ENCODE data around the gene EEF1AKMT1.

Gene EEF1AKMT1

GRCh38 chr13:20773194-20774080 is at the start of gene EEF1AKMT1:
Gene EEF1AKMT1 (minus strand): TSS chr13:20773961. CDS start chr13:20757598, 16,363 bp downstream.
- no peaks in the 10 kb centered on the region for H3K36me3 ChIP-seq (ENCODE audit: control insufficient read depth, insufficient read depth, low read length)
- H3K4me3 ChIP-seq (ENCODE audit: low read length), result peak within 1 kb of the TSS; percentile 74
- peaks cover 12% of the 10 kb centered on the region for H3K4me1 ChIP-seq (ENCODE audit: control insufficient read depth, insufficient read depth, low read length)
- H3K27me3 ChIP-seq (ENCODE audit: control insufficient read depth, insufficient read depth, low read length), result no peaks in the 10 kb centered on the region
- H3K9me3 ChIP-seq (ENCODE audit: control insufficient read depth, low read length), result no peaks in the 10 kb centered on the region
- H3K9ac ChIP-seq (ENCODE audit: low read length), result peak within 1 kb of the TSS; percentile 96

GRCh38 chr13:20823071-20823470 is 49.3 kb upstream of the EEF1AKMT1 start:
- Histone ChIP-seq H3K4me3 (ENCODE audit: low read length) (no peak overlapping the region), H3K9ac (ENCODE audit: low read length) (no peak overlapping the region), H3K36me3 (ENCODE audit: control insufficient read depth, insufficient read depth, low read length) (no peaks in the 10 kb centered on the region), H3K4me1 (ENCODE audit: control insufficient read depth, insufficient read depth, low read length) (no peaks in the 10 kb centered on the region), H3K27me3 (ENCODE audit: control insufficient read depth, insufficient read depth, low read length) (no peaks in the 10 kb centered on the region), H3K9me3 (ENCODE audit: control insufficient read depth, low read length) (no peaks in the 10 kb centered on the region)

- Histone ChIP-seq H3K9me3 (ENCODE audit: control insufficient read depth, low read length) (no peaks in the 10 kb centered on the region), H3K36me3 (ENCODE audit: control insufficient read depth, insufficient read depth, low read length) (no peaks in the 10 kb centered on the region), H3K27me3 (ENCODE audit: control insufficient read depth, insufficient read depth, low read length) (no peaks in the 10 kb centered on the region), H3K4me1 (ENCODE audit: control insufficient read depth, insufficient read depth, low read length) (no peaks in the 10 kb centered on the region), H3K9ac (ENCODE audit: low read length) (no peak overlapping the region), H3K4me3 (ENCODE audit: low read length) (no peak overlapping the region)
Observed at GRCh38 chr13:20822406-20822805, 48.6 kb upstream of the EEF1AKMT1 start.

- H3K9ac ChIP-seq (ENCODE audit: low read length), result no peak overlapping the region
- no peaks in the 10 kb centered on the region for H3K27me3 ChIP-seq (ENCODE audit: control insufficient read depth, insufficient read depth, low read length)
- no peaks in the 10 kb centered on the region for H3K36me3 ChIP-seq (ENCODE audit: control insufficient read depth, insufficient read depth, low read length)
- no peaks in the 10 kb centered on the region for H3K4me1 ChIP-seq (ENCODE audit: control insufficient read depth, insufficient read depth, low read length)
- no peaks in the 10 kb centered on the region for H3K9me3 ChIP-seq (ENCODE audit: control insufficient read depth, low read length)
- no peak overlapping the region for H3K4me3 ChIP-seq (ENCODE audit: low read length)
Observed at GRCh38 chr13:20819715-20820114, 46.0 kb upstream of the EEF1AKMT1 start.

GRCh38 chr13:20815464-20815863 is 41.7 kb upstream of the EEF1AKMT1 start:
- Histone ChIP-seq H3K4me3 (ENCODE audit: low read length) (no peak overlapping the region), H3K27me3 (ENCODE audit: control insufficient read depth, insufficient read depth, low read length) (no peaks in the 10 kb centered on the region), H3K36me3 (ENCODE audit: control insufficient read depth, insufficient read depth, low read length) (no peaks in the 10 kb centered on the region), H3K9me3 (ENCODE audit: control insufficient read depth, low read length) (no peaks in the 10 kb centered on the region), H3K9ac (ENCODE audit: low read length) (no peak overlapping the region), H3K4me1 (ENCODE audit: control insufficient read depth, insufficient read depth, low read length) (peaks cover 4% of the 10 kb centered on the region)

- H3K9me3 ChIP-seq (ENCODE audit: control insufficient read depth, low read length), result no peaks in the 10 kb centered on the region
- no peak overlapping the region for H3K9ac ChIP-seq (ENCODE audit: low read length)
- H3K4me3 ChIP-seq (ENCODE audit: low read length), result no peak overlapping the region
- no peaks in the 10 kb centered on the region for H3K27me3 ChIP-seq (ENCODE audit: control insufficient read depth, insufficient read depth, low read length)
- no peaks in the 10 kb centered on the region for H3K36me3 ChIP-seq (ENCODE audit: control insufficient read depth, insufficient read depth, low read length)
- peaks cover 4% of the 10 kb centered on the region for H3K4me1 ChIP-seq (ENCODE audit: control insufficient read depth, insufficient read depth, low read length)
Observed at GRCh38 chr13:20814224-20814910, 40.6 kb upstream of the EEF1AKMT1 start.

GRCh38 chr13:20812890-20813289 is 39.1 kb upstream of the EEF1AKMT1 start:
- Histone ChIP-seq H3K9me3 (ENCODE audit: control insufficient read depth, low read length) (no peaks in the 10 kb centered on the region), H3K4me3 (ENCODE audit: low read length) (no peak overlapping the region), H3K4me1 (ENCODE audit: control insufficient read depth, insufficient read depth, low read length) (peaks cover 4% of the 10 kb centered on the region), H3K9ac (ENCODE audit: low read length) (no peak overlapping the region), H3K27me3 (ENCODE audit: control insufficient read depth, insufficient read depth, low read length) (no peaks in the 10 kb centered on the region), H3K36me3 (ENCODE audit: control insufficient read depth, insufficient read depth, low read length) (no peaks in the 10 kb centered on the region)

GRCh38 chr13:20810808-20811207 is 37.0 kb upstream of the EEF1AKMT1 start:
- Histone ChIP-seq H3K27me3 (ENCODE audit: control insufficient read depth, insufficient read depth, low read length) (no peaks in the 10 kb centered on the region), H3K4me3 (ENCODE audit: low read length) (no peak overlapping the region), H3K4me1 (ENCODE audit: control insufficient read depth, insufficient read depth, low read length) (peaks cover 4% of the 10 kb centered on the region), H3K36me3 (ENCODE audit: control insufficient read depth, insufficient read depth, low read length) (no peaks in the 10 kb centered on the region), H3K9me3 (ENCODE audit: control insufficient read depth, low read length) (no peaks in the 10 kb centered on the region), H3K9ac (ENCODE audit: low read length) (no peak overlapping the region)

- Histone ChIP-seq H3K36me3 (ENCODE audit: control insufficient read depth, insufficient read depth, low read length) (no peaks in the 10 kb centered on the region), H3K9me3 (ENCODE audit: control insufficient read depth, low read length) (no peaks in the 10 kb centered on the region), H3K9ac (ENCODE audit: low read length) (no peak overlapping the region), H3K4me1 (ENCODE audit: control insufficient read depth, insufficient read depth, low read length) (no peaks in the 10 kb centered on the region), H3K4me3 (ENCODE audit: low read length) (no peak overlapping the region), H3K27me3 (ENCODE audit: control insufficient read depth, insufficient read depth, low read length) (no peaks in the 10 kb centered on the region)
Observed at GRCh38 chr13:20808874-20809273, 35.1 kb upstream of the EEF1AKMT1 start.

GRCh38 chr13:20803180-20803965 is 29.6 kb upstream of the EEF1AKMT1 start:
- H3K9ac ChIP-seq (ENCODE audit: low read length), result no peak overlapping the region
- H3K4me3 ChIP-seq (ENCODE audit: low read length), result no peak overlapping the region
- H3K27me3 ChIP-seq (ENCODE audit: control insufficient read depth, insufficient read depth, low read length), result no peaks in the 10 kb centered on the region
- H3K4me1 ChIP-seq (ENCODE audit: control insufficient read depth, insufficient read depth, low read length), result no peaks in the 10 kb centered on the region
- H3K9me3 ChIP-seq (ENCODE audit: control insufficient read depth, low read length), result no peaks in the 10 kb centered on the region
- no peaks in the 10 kb centered on the region for H3K36me3 ChIP-seq (ENCODE audit: control insufficient read depth, insufficient read depth, low read length)

- no peaks in the 10 kb centered on the region for H3K9me3 ChIP-seq (ENCODE audit: control insufficient read depth, low read length)
- no peaks in the 10 kb centered on the region for H3K36me3 ChIP-seq (ENCODE audit: control insufficient read depth, insufficient read depth, low read length)
- H3K9ac ChIP-seq (ENCODE audit: low read length), result no peak overlapping the region
- no peaks in the 10 kb centered on the region for H3K4me1 ChIP-seq (ENCODE audit: control insufficient read depth, insufficient read depth, low read length)
- no peaks in the 10 kb centered on the region for H3K27me3 ChIP-seq (ENCODE audit: control insufficient read depth, insufficient read depth, low read length)
- no peak overlapping the region for H3K4me3 ChIP-seq (ENCODE audit: low read length)
Observed at GRCh38 chr13:20801707-20802106, 27.9 kb upstream of the EEF1AKMT1 start.

Measured in mucosa of stomach (tissue), 1 donor.